NK-92 treated with Interleukin-12 subunit alpha and Interleukin-12 subunit beta, amount 100 ng/mL, for 24 hours (cell line): Measurements from ENCODE around the gene PLS3.

Experiments used
- DNase-seq: peaks from one replicate; lab custom pipeline; 2025; lab: John Stamatoyannopoulos, UW

Gene PLS3

GRCh38 chrX:115571712-115572111 is 10.7 kb downstream of the PLS3 start:
- DNase-seq = no peak

GRCh38 chrX:115573185-115573584 is 12.2 kb downstream of the PLS3 start:
- no peak for DNase-seq

GRCh38 chrX:115576676-115577075 is 15.7 kb downstream of the PLS3 start:
- no peak for DNase-seq

- DNase-seq = no peak
Observed at GRCh38 chrX:115579327-115579726, 18.4 kb downstream of the PLS3 start.

- DNase-seq = no peak
Observed at GRCh38 chrX:115579786-115580294, 18.9 kb downstream of the PLS3 start.

- no peak for DNase-seq
Observed at GRCh38 chrX:115581759-115582615, 21.0 kb downstream of the PLS3 start.

- no peak for DNase-seq
Observed at GRCh38 chrX:115582616-115583495, 21.9 kb downstream of the PLS3 start.

- DNase-seq = no peak
Observed at GRCh38 chrX:115583496-115584004, 22.6 kb downstream of the PLS3 start.

- no peak for DNase-seq
Observed at GRCh38 chrX:115584696-115585095, 23.7 kb downstream of the PLS3 start.

GRCh38 chrX:115588179-115588578 is 27.2 kb downstream of the PLS3 start:
- DNase-seq = no peak

- DNase-seq = no peak
Observed at GRCh38 chrX:115589419-115589818, 28.4 kb downstream of the PLS3 start.

- no peak for DNase-seq
Observed at GRCh38 chrX:115591420-115591819, 30.4 kb downstream of the PLS3 start.

- no peak for DNase-seq
Observed at GRCh38 chrX:115591856-115592842, 31.2 kb downstream of the PLS3 start.

- DNase-seq = no peak
Observed at GRCh38 chrX:115592997-115593734, 32.2 kb downstream of the PLS3 start.

- no peak for DNase-seq
Observed at GRCh38 chrX:115595049-115595448, 34.1 kb downstream of the PLS3 start.

GRCh38 chrX:115598556-115598955 is 37.6 kb downstream of the PLS3 start:
- no peak for DNase-seq

GRCh38 chrX:115602308-115602707 is 41.3 kb downstream of the PLS3 start:
- no peak for DNase-seq

GRCh38 chrX:115602729-115603389 is 41.9 kb downstream of the PLS3 start:
- no peak for DNase-seq

- no peak for DNase-seq
Observed at GRCh38 chrX:115603534-115604074, 42.6 kb downstream of the PLS3 start.

GRCh38 chrX:115606861-115607260 is 45.9 kb downstream of the PLS3 start:
- DNase-seq = no peak
